Activated CD4-positive, alpha-beta T cell treated with anti-CD3 and anti-CD28 coated beads for 48 hours (primary cell): ENCODE results near the gene SLC37A1.
"Not testable (repeated sequence)": the region's sequence is repeated elsewhere in the genome, so short reads cannot be mapped to it uniquely, and the experiment has no call there.

Experiments
- DNase-seq: peaks from one replicate; pipeline ENCODE4 v3.0.0-alpha.2; 2020

SLC37A1 gene

GRCh38 chr21:42599486-42599885, 85.8 kb downstream of the SLC37A1 start:
- no peak for DNase-seq

GRCh38 chr21:42599962-42600361, 86.3 kb downstream of the SLC37A1 start:
- DNase-seq: no peak

GRCh38 chr21:42601656-42602055, 88.0 kb downstream of the SLC37A1 start:
- no peak for DNase-seq

- no peak for DNase-seq
These were observed 93.5 kb downstream of the SLC37A1 start for GRCh38 chr21:42607102-42607501.

- no peak for DNase-seq
These were observed 94.0 kb downstream of the SLC37A1 start for GRCh38 chr21:42607525-42608102.

GRCh38 chr21:42608446-42608845, 94.8 kb downstream of the SLC37A1 start:
- no peak for DNase-seq

- peak; percentile 70 for DNase-seq
These were observed 96.2 kb downstream of the SLC37A1 start for GRCh38 chr21:42609811-42610210.

- no peak for DNase-seq
These were observed 98.2 kb downstream of the SLC37A1 start for GRCh38 chr21:42611852-42612251.

GRCh38 chr21:42612390-42612789, 98.7 kb downstream of the SLC37A1 start:
- DNase-seq: no peak

GRCh38 chr21:42613756-42614155, 100.1 kb downstream of the SLC37A1 start:
- DNase-seq: no peak

- peak; percentile 60 for DNase-seq
These were observed 100.7 kb downstream of the SLC37A1 start for GRCh38 chr21:42614396-42614795.

GRCh38 chr21:42614811-42615351, 101.2 kb downstream of the SLC37A1 start:
- peak; percentile 76 for DNase-seq

- DNase-seq: not testable (repeated sequence)
These were observed 101.7 kb downstream of the SLC37A1 start for GRCh38 chr21:42615377-42615776.

- DNase-seq: no peak
These were observed 102.3 kb downstream of the SLC37A1 start for GRCh38 chr21:42615924-42616323.

- peak; percentile 29 for DNase-seq
These were observed 102.8 kb downstream of the SLC37A1 start for GRCh38 chr21:42616446-42616845.

GRCh38 chr21:42616941-42617340, 103.3 kb downstream of the SLC37A1 start:
- no peak for DNase-seq

GRCh38 chr21:42617486-42617885, 103.8 kb downstream of the SLC37A1 start:
- DNase-seq: no peak

- DNase-seq: no peak
These were observed 105.1 kb downstream of the SLC37A1 start for GRCh38 chr21:42618707-42619102.

- no peak for DNase-seq
These were observed 105.5 kb downstream of the SLC37A1 start for GRCh38 chr21:42619166-42619565.

GRCh38 chr21:42619841-42620240, 106.2 kb downstream of the SLC37A1 start:
- no peak for DNase-seq

GRCh38 chr21:42621166-42621818, 107.6 kb downstream of the SLC37A1 start:
- DNase-seq: no peak

GRCh38 chr21:42621819-42622177, 108.1 kb downstream of the SLC37A1 start:
- no peak for DNase-seq

GRCh38 chr21:42622284-42622683, 108.6 kb downstream of the SLC37A1 start:
- DNase-seq: no peak

GRCh38 chr21:42623694-42624093, 110.0 kb downstream of the SLC37A1 start:
- DNase-seq: no peak
